ENCODE measurements around the gene CPNE1.
A peak's percentile ranks its signal among the peaks of the same experiment; 100 is the strongest.

CPNE1 gene

GRCh38 chr20:35620818-35621559 is 43.7 kb downstream of the CPNE1 start:
- DNase-seq (ENCODE audit: low spot score) = no peak

- DNase-seq (ENCODE audit: low spot score) = peak; percentile 79
Observed at GRCh38 chr20:35619196-35620095, 45.3 kb downstream of the CPNE1 start.

DNA sequence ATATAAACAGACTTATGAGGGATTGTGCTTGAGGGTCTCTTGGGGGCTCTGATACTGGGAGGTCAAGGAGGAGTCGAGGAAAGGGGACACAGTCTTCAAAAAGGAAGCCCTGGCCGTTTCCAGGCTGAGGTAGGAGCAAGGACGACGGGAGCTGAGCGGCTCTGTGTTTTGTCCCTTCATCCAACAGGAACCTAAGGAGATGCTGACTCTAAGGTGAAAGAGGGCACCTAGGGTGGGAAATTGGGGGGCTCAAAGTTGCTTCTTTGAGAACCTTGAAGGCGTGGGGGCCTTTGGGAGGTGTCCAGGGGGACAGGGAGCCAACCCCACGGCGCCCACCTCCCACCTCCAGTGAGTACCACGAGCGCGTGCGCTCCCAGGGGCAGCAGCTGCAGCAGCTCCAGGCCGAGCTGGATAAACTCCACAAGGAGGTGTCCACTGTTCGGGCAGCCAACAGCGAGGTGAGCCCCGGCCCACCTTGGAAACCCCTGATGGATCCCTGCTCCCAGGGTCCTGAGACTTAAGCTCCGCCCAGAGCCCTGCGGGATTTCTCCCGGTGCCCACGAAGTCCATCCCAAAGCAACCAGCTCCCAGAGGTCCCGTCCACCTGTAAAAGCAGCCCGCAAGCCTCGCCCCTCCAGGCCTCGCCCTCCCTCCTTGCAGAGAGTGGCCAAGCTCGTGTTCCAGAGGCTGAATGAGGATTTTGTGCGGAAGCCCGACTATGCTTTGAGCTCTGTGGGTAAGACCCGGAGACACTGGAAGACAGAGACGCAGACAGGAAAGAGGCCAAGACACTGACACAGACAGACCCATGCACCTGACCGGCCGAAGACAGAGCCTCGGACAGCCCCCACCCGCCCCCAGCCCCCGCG is 46.2 kb downstream of the CPNE1 start:
- no peak for DNase-seq (ENCODE audit: low spot score)

DNA sequence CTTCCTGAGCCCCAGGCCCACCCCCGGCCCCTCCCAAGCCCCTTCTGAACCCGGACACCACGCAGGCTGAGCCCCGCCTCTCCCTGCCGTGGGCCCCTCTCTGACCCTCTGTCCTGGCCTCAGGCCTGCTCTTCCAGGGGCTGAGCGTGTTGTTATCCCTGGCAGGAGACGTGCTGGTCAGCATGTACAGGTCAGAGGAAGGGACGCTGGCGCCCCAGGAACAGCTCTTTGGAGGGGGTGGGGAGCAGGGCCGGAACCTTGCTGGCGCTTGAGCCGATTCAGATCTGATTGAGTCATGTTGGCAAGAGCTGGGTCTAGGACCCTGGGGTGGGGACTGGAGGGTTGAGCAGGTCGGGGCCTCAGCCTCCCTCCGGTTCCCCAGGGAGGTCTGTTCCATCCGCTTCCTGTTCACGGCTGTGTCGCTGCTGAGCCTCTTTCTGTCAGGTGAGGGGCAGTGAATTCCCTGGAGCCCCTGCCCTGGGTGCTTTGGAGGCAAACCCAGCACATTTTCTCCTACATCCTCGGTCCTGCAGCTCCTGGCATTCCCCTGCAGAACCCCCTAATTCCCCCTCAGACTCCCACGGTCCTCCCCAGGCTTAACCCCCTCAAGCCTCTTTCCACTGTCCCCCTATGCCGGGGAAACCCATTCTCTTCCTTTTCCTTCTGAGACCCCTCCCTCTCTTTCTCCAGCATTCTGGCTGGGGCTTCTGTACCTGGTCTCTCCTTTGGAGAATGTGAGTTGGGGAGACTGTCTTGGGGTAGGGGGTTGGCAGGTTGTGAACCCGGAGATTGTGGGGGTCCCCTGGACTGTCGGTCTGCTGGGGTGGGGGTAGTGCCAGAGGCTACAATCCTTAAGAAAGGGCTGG is 47.1 kb downstream of the CPNE1 start:
- DNase-seq (ENCODE audit: low spot score) = no peak

GRCh38 chr20:35616465-35617396 is 48.0 kb downstream of the CPNE1 start:
- peak; percentile 22 for DNase-seq (ENCODE audit: low spot score)

DNA sequence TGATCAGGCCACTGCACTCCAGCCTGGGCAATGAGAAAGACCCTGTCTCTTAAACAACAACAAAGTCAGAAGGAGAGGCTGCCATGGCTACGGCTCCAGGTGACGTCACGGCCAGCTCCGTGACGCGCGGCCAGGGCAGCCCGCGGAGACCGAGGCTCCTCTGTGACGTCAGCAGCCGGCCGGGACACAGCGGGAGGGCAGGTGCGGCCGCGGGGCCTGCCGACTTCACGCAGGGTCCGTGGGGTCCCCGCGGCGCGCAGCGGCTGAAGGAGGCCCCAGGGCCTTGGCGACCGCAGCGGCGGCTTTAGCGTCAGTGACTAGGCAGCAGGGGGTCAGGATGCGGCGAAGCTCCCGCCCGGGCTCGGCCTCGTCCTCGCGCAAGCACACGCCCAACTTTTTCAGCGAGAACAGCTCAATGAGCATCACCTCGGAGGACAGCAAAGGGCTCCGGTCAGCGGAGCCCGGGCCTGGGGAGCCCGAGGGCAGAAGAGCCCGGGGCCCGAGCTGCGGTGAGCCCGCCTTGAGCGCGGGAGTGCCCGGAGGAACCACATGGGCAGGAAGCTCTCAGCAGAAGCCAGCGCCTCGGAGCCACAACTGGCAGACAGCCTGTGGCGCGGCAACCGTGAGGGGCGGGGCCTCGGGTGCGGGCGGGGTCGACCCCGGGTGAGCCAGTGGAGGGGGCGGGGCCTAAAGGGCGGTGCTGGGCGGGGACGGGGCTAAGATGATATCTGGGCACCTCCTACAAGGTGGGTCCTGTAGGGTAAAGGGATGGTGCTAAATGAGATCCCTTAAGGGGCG is 48.8 kb downstream of the CPNE1 start, which contains the start of gene SPAG4:
Gene SPAG4, plus strand, starts transcription at position 163 of the 798 bp plus-strand sequence. Its CDS starts 175 bp downstream, at position 338.
- DNase-seq (ENCODE audit: low spot score) = peak; percentile 92

GRCh38 chr20:35611482-35611881 is 53.2 kb downstream of the CPNE1 start:
- no peak for DNase-seq (ENCODE audit: low spot score)

GRCh38 chr20:35610833-35611427 is 53.8 kb downstream of the CPNE1 start:
- DNase-seq (ENCODE audit: low spot score) = no peak

GRCh38 chr20:35607003-35607735 is 57.5 kb downstream of the CPNE1 start:
- no peak for DNase-seq (ENCODE audit: low spot score)

GRCh38 chr20:35606127-35606526 is 58.6 kb downstream of the CPNE1 start:
- no peak for DNase-seq (ENCODE audit: low spot score)

- DNase-seq (ENCODE audit: low spot score) = no peak
Observed at GRCh38 chr20:35604449-35604747, 60.3 kb downstream of the CPNE1 start.

DNA sequence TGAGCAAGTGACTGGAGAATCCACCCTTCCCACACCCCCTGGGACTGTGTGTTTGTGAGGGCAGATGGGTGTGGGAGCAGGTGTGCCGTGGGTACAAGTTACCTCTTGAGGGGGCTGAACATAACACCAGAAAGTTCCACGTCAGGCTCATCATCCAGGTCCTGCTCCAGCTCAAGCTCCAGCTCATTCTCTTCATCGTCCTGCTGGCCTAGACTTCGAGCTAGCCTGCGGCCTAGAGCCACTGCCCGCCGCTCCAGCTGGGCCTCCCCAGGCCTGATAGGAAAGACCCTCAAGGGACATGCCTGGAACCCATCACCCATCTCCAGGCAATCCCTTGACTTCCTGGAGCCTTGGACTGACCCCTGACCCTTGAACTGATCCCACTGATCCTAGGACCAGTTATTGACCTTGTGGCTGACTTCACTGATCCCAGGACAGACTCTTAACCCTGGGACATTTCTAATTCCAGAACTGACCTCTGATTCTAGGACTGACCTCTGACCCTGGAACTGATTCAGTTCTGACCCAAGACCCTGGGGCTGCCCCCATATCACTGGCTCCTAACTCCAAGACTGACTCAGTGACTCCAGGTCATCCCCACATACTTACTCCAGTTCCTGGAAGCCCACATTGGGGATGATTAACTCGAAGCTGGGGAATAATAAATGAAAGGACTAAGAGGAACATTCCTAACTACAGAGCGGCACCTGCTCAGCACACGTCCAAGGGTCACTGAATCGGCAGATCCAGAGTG is 60.8 kb downstream of the CPNE1 start:
- no peak for DNase-seq (ENCODE audit: low spot score)

- no peak for DNase-seq (ENCODE audit: low spot score)
Observed at GRCh38 chr20:35602851-35603495, 61.7 kb downstream of the CPNE1 start.

DNA sequence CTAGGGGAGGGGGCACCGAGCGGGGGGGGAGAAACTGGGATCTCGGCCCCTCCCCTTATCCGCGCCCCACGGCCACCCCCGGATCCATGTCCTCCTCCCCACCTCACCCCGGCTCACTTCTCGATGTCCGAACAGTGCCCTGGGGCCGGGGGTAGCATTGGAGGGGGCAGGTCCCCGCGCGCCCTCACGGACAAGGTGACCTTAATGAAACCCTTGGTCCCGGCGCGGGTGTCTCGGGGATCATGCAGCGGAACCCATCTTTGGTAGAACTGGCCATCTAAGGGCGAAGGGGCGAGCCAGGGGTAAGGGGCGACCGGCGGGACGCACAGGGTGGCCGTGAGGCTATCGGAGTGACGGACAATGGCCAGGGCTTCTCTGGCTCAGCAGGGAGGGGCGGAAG is 62.7 kb downstream of the CPNE1 start:
- DNase-seq (ENCODE audit: low spot score) = no peak

DNA sequence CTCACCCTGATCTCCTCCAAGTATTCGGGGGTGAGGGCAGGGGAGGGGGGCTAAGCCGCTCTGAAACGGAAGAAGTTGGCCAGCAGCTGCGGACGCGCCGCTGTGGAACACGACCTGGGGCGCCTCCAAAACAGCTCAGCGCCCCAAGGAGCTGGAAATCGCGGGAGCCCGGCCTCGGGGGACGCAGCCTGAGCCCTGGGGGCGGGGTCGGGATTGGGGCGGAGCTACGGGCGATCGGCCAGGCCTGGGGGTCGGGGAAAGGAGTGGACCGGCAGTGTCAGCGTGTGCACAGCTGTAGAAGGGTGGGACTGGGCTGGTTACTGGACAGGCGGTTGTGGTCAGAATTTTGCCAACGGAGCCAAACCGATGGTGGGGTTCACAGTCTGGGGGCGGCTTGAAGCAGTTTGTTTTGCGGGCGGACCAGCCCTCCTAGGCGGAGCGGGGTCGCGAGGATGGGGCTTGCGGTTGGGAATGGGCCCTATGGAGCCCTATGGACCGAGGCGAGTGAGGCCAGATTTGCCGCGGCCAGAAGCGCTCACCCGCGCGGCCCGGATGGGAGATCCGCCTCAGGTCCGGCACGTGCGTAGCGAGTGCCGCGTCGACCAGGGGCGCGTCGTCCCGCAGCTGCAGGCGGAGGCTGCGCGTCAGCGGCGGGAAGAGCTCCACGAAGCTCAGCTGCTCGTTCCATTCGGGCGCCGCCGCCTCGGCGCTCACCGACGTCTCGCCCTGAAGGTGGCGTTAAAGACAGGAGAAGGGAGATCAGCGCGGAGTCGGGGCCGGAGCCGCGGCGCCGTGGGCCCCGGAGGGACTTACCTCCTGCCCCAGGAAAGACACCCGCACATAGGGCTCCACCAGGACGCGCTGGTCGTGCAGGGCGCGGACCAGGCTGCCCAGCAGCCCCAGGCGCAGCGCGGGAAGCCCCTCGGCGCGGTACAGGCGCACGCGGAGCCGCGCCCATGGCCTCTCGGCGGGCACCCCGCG is 63.4 kb downstream of the CPNE1 start:
- DNase-seq (ENCODE audit: low spot score) = peak; percentile 39

Data from putamen (tissue), 1 donor.